NCI-H446 treated with DMSO at 0.1 percent for 48 hours (cell line): ENCODE measurements around the gene RASGRF1.

Source experiments
- DNase-seq: peaks from one replicate; lab custom pipeline; 2025; lab: John Stamatoyannopoulos, UW

RASGRF1 gene

GRCh38 chr15:79101866-79102581 is 11.4 kb upstream of the RASGRF1 start:
- no peak for DNase-seq

- DNase-seq = no peak
Observed at GRCh38 chr15:79099692-79100091, 9.1 kb upstream of the RASGRF1 start.

- no peak for DNase-seq
Observed at GRCh38 chr15:79094611-79095021, 4.0 kb upstream of the RASGRF1 start.

- DNase-seq = no peak
Observed at GRCh38 chr15:79093352-79093935, 2.9 kb upstream of the RASGRF1 start.

GRCh38 chr15:79092382-79092781 is 1.8 kb upstream of the RASGRF1 start:
- DNase-seq = no peak

GRCh38 chr15:79091204-79091867 is 756 bp upstream of the RASGRF1 start:
- DNase-seq = no peak

GRCh38 chr15:79089890-79090486 is 592 bp downstream of the RASGRF1 start:
- DNase-seq = no peak

- DNase-seq = no peak
Observed at GRCh38 chr15:79089331-79089889, 1.2 kb downstream of the RASGRF1 start.

GRCh38 chr15:79088426-79089205 is 2.0 kb downstream of the RASGRF1 start:
- no peak for DNase-seq

GRCh38 chr15:79086814-79087213 is 3.8 kb downstream of the RASGRF1 start:
- no peak for DNase-seq

GRCh38 chr15:79084308-79084968 is 6.1 kb downstream of the RASGRF1 start:
- DNase-seq = no peak

GRCh38 chr15:79083154-79083553 is 7.4 kb downstream of the RASGRF1 start:
- no peak for DNase-seq

GRCh38 chr15:79082363-79083070 is 8.1 kb downstream of the RASGRF1 start:
- no peak for DNase-seq

- no peak for DNase-seq
Observed at GRCh38 chr15:79078763-79079410, 11.7 kb downstream of the RASGRF1 start.

- no peak for DNase-seq
Observed at GRCh38 chr15:79078003-79078402, 12.6 kb downstream of the RASGRF1 start.

- no peak for DNase-seq
Observed at GRCh38 chr15:79076661-79077060, 13.9 kb downstream of the RASGRF1 start.

- no peak for DNase-seq
Observed at GRCh38 chr15:79075256-79075655, 15.3 kb downstream of the RASGRF1 start.

- no peak for DNase-seq
Observed at GRCh38 chr15:79073336-79073735, 17.2 kb downstream of the RASGRF1 start.

GRCh38 chr15:79071901-79072300 is 18.7 kb downstream of the RASGRF1 start:
- no peak for DNase-seq

- DNase-seq = no peak
Observed at GRCh38 chr15:79068790-79069189, 21.8 kb downstream of the RASGRF1 start.
